NOMO-1 treated with dmso at 0.1 percent for 144 hours (cell line): ENCODE data around the gene C22orf39.

Source experiments
- DNase-seq: peaks from one replicate; lab custom pipeline; 2025; ENCODE audit not compliant: unreplicated experiment; lab: John Stamatoyannopoulos, UW

C22orf39 gene

GRCh38 chr22:19431649-19432132 is 15.8 kb downstream of the C22orf39 start, which contains the start of gene HIRA:
Gene HIRA (minus strand): TSS chr22:19431733. CDS start chr22:19431476, 257 bp downstream.
- DNase-seq, result peak; percentile 39

DNA sequence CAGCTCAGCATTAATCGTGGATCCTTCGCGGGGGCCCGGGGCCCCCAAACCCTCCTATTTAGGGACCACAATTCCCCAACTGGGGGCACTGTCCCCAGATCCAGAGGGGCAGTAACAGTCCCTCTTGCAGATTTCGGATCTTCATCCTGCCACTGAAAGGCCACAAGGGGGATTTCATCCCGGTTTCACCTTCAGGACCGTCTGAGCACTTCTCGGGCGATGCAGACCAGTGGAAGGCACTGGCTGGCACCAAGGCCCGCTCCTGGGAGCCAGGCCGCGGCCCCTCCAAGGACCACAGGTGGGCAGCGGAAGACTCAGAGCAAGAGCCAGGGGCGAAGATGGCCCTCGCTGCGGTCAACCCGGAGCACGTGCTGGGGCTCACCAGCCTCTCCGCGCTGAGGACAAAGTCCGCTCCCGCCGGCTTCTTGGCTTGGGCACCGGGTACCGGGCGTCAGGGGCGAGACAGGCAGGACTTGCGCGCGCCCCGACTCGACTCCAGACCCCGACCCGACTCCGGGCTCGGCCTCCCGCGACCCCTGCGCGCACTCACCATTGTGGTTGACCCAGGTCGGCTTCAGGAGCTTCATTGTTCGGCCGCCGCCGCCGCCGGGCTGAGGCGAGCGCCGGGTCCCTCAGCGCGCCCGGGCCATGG is 16.5 kb downstream of the C22orf39 start:
- DNase-seq, result no peak

DNA sequence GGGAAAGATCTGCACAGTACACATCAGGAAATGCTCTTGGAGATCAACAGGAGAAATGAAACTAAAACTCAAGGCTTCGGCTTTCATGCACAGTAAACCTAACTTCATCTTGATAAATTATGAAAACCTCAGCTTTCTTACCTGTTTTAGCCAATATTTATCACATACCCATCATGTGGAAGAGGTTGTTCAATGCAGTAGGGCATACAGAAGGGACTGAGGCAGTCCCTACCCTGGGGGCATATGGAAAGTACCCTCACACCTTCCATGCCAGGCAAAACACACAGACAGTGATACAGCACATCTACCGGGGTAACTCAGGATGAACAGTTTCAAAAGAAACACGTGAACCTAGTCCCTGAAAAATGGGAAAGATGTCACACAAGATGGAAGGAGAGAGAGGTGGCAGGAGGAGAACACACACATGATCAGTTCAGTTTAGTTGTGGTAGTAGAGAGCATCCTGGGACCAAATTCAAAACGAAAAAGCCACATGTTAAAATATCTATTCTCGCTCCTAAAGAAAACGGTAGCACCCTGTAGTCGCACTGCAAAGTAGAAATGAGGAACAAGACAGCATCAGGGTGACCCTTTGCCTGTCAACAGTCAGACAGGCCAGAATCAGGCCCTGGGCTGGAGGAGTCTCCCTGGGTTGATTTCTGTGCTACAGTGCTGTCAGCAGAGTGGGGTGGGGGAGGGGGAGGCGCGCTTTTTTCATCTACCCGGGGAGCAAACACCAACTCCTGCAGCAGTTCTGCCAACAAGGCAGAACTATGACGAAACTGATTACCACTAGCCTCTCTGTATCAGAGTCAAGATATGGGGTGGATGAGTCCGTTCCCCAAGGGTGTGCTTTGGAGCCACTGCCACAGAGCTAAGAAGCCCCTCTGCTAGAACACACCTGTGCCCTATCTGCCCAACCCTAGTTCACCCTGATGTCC is 17.3 kb downstream of the C22orf39 start:
- peak; percentile 56 for DNase-seq

DNA sequence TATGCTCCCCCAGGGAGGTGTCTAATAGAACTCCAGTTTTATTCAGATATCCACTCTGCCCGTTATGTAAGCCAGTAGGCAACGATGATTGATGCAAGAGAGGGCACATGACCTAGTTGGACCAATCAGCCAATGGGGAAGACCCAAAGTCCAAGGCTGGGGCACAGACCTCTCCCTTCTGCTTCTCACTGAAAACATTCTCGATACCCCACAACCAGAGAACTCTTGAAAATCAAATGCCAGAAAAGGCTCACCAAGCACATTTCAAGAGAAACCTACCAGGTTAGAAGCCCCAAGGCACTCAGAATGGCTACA is 23.4 kb downstream of the C22orf39 start:
- DNase-seq, result no peak

DNA sequence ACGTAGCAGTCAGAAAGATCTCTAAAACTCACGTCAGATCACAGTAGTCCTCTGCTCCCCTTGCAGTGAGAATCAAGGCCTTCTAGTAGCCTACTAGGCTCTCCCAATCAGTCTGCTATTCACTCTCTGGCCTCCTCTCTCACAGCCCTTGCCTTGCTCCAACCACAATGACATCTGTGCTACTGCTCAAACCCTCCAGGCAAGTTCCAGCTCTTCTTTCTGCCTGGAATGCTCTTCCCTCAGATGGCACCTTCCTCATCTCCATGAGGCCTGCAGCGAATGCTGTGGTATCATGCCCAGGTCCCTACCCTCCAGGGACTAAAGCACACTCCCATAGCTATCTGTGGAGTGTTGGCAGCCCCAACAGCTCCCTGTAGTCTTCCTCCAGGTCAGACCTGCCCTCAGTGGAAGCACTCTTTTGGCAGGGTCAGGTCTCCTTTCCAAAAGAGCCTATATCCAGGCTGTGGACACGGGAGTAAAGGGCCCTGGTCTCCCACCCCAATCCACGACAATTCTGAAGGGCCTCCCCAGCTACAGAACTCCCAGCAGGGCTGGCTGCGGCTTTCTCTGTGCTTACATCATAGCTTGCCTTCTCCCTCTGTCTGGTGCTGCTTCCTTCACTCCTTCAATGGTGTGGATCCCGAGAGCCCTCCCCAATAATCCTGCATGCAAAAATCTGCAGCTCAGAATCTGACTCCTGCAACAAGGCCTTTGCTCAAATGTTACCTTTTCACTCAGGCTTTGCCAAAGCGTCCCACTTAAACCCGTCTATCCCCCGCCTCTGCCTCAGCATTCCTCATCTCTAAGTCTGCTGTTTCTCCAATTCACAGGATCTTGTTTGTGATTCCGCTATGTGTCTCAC is 24.8 kb downstream of the C22orf39 start:
- DNase-seq, result no peak

DNA sequence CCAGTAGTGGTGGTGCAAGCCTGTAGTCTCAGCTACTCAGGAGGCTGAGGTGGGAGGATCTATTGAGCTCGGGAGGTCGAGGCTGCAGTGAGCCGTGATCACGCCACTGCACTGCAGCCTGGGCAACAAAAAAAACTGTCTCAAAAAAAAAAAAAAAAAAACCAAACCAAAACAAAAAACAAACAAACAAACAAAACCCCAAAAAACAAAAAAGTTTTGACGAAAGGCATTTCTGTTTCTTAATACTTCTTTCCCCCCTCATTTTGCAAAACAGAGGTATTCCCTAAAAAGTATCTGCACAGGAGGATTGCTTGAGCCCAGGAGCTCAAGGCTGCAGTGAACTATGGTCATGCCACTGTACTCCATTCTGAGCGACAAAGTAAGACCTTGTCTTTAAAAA is 27.2 kb downstream of the C22orf39 start:
- no peak for DNase-seq

- no peak for DNase-seq
Observed at GRCh38 chr22:19419464-19420178, 27.9 kb downstream of the C22orf39 start.

DNA sequence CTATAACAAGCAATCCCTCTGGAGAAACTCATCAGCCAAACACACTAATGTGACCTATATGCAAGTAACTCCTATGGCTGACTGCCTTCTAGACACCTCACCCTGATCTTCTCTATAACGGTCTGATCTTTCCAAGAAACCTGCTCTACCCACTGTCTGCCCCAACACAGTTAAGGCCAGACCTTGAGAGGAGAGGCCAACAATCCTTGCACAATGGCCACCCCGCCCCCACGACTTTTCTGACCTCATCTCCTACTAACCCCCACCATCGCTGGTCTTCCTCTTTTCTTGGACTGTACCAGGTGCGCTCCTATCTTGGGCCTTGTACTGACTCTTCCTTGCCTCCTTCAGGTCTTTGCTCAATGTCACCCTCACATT is 28.4 kb downstream of the C22orf39 start:
- DNase-seq, result peak; percentile 70

DNA sequence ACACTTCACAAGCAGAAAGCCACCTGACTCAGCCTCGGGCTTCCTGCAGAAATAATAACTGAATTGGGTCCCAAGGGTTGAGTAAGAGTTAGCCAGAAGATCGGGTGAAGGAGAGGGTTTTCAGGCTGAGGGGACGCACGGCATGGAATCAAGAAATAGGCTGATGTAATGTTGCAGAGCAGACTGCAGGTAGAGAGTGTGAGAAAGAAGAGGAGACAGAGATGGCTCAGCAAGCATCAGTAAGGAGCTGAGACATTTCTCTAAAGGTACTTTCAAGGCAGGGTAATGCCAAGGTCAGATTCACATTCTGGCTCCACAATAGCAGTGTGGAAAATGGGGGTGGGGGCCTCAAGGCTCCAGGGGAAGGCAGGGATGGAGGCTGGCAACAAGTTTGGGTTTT is 34.6 kb downstream of the C22orf39 start:
- no peak for DNase-seq

GRCh38 chr22:19412478-19412877 is 35.0 kb downstream of the C22orf39 start:
- DNase-seq, result no peak

GRCh38 chr22:19411690-19412045 is 35.8 kb downstream of the C22orf39 start:
- DNase-seq, result no peak

DNA sequence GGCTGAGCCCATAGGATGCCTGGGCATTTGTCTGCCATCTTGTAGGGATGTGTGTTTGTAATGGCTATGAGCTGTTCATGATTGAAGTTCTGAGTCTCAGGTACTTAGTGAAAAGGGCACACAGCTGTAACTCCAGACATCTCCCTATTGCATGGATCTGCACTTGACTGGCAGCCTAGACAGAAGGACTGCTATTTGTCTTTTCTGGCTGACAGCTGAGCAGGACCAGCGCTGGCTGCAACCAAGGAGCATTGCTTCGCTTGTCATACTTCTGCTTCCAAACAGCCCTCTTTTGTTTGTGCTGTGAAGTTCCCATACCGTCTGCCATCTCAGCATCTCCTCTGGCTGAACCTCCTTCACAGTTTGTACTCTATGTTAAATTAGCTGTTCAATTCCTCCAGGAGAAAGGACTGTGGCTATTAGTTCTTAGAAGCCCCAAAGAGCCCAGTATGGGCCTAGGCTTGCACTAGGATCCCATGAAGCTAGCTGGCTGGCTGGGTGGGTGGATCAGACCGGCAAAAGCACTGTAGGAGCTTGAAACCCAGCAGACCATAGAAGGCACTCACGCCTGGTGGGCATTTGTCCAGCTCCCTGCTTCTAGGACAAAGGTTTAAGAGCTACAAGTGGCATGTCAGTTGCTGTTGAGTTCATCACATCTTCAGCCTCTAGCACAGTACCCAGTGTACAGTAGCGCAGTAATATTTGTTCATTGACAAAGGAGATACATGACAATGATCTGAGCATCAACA is 36.4 kb downstream of the C22orf39 start:
- DNase-seq, result no peak

DNA sequence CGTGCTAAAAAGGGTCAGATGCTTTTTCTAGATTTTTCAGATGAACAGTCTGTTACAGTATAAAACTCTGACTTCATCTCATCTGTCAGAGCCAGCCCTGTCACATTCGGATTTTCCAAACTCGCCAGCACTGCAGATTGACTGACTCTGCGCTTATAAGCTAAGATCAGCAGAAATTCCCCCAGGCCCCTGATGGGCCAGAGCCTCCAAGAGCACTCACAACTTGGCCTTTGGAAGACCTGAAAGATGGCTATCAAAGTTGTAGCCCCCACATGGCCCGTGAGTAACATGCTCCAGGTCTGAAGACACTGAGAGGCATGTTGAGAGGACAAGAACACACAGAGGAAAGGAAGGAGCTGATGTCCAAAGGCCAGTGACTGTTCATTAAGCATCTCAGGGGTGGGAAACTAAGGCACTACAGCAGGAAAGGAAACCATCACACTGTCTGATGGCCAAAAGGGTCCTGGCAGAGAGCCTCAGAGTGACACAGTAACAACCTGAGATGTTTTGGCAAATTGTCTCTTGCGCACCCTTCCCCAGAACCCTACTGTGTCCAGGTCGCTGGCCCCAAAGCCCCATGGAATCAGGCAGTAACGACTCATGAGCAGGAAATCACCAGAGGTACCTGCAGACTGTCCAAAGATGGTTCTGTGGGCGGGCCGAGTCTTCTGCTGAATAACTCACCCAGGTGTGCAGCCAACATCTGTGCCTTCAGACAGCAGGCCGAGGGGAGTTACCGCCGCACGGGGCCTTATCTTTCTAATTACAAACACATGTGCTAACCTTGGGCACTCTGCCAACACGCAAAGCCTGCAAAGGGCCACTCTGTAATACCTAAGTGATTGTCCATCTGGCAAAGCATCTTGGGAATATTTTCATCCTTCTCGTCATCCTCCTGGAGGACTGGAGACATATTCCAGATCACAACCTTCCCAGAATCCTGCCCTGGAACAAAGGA is 39.6 kb downstream of the C22orf39 start:
- no peak for DNase-seq

DNA sequence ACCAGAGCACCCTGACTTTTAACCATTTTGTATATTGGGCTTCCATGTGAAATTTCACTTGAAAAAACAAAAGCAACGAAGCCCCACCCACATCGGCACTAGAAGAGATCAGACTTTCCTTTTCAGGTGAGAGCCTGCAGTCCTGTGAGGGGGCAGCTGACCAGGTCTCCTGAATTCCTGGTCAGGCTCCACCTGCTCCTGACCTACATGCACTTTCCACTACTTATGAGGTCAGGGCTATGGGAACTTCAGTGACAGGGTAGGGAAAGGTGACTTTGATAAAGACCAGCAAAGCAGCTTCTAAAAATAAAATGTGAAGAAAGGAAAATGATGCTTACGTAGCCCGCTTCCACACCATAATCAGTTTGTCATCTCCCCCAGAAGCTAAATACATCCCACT is 40.7 kb downstream of the C22orf39 start:
- DNase-seq, result no peak

- DNase-seq, result no peak
Observed at GRCh38 chr22:19406281-19406811, 41.2 kb downstream of the C22orf39 start.

- DNase-seq, result no peak
Observed at GRCh38 chr22:19405652-19406051, 41.9 kb downstream of the C22orf39 start.

- no peak for DNase-seq
Observed at GRCh38 chr22:19405133-19405532, 42.4 kb downstream of the C22orf39 start.

GRCh38 chr22:19404676-19405075 is 42.8 kb downstream of the C22orf39 start:
- DNase-seq, result no peak
